GM10248 (cell line): Measurements from ENCODE around the gene CDK15.
A peak's percentile ranks its signal among the peaks of the same experiment; 100 is the strongest.

Experiments used
- CTCF ChIA-PET: fragments of 300-600 bp; sonication (Branson Sonifier 250); formaldehyde crosslinking; extraction: SDS; loops from one replicate; lab custom pipeline; 2021; ENCODE audit warnings: antibody characterized with exemption; lab: Yijun Ruan, JAX
- POLR2A ChIA-PET: fragments of 350-650 bp; sonication (Branson Sonifier 250); formaldehyde crosslinking; extraction: SDS; loops from one replicate; lab custom pipeline; 2020; ENCODE audit warnings: antibody characterized with exemption; lab: Yijun Ruan, JAX
- DNase-seq: peaks from one replicate; pipeline ENCODE4 v3.0.0; 2012; ENCODE audit errors: extremely low spot score
- CTCF ChIP-seq: IDR thresholded peaks from 2 replicates; pipeline ENCODE4 v1.5.1; 2012; ENCODE audit warnings: mild to moderate bottlenecking, low read depth; ENCODE audit errors: extremely low read depth, missing control alignments, control extremely low read depth

The CDK15 gene

GRCh38 chr2:201860636-201861066 is 54.3 kb downstream of the CDK15 start:
- POLR2A ChIA-PET, result no interaction called here
- CTCF ChIA-PET, result interaction anchor here (0.7 to 5.2 kb wide), 37 partner anchors 9 to 334 kb away, joined by 3 to 75 read pairs (median 4); no protein-coding TSS in a partner anchor
- peak; percentile 74 for TF ChIP-seq CTCF
- DNase-seq, result peak; percentile 68

GRCh38 chr2:201862843-201863242 is 56.5 kb downstream of the CDK15 start:
- ChIA-PET CTCF (interaction anchor here (1.4 to 5.2 kb wide), 2 partner anchors 12 to 317 kb away, joined by 3 to 75 read pairs; no protein-coding TSS in a partner anchor), POLR2A (no interaction called here)
- TF ChIP-seq CTCF, result no peak
- DNase-seq, result no peak

- DNase-seq, result no peak
- CTCF ChIA-PET, result interaction anchor here (1.0 to 2.0 kb wide), 4 partner anchors 26 to 312 kb away, joined by 3 to 4 read pairs (median 3); no protein-coding TSS in a partner anchor
- no peak for TF ChIP-seq CTCF
- POLR2A ChIA-PET, result no interaction called here
Measured at GRCh38 chr2:201866643-201867473, 60.5 kb downstream of the CDK15 start.

- no peak for TF ChIP-seq CTCF
- DNase-seq, result no peak
- ChIA-PET CTCF (interaction anchor here (4.0 kb wide), 1 partner anchor 11 kb away, joined by 15 read pairs; no protein-coding TSS in a partner anchor), POLR2A (no interaction called here)
Measured at GRCh38 chr2:201871471-201871870, 65.1 kb downstream of the CDK15 start.

- CTCF ChIA-PET, result interaction anchor here (4.0 kb wide), 1 partner anchor 12 kb away, joined by 15 read pairs; no protein-coding TSS in a partner anchor
- DNase-seq, result no peak
- TF ChIP-seq CTCF, result no peak
- POLR2A ChIA-PET, result no interaction called here
Measured at GRCh38 chr2:201872591-201872990, 66.3 kb downstream of the CDK15 start.

- CTCF ChIA-PET, result interaction anchor here (1.1 to 2.9 kb wide), 2 partner anchors 19 to 26 kb away, joined by 3 to 8 read pairs; no protein-coding TSS in a partner anchor
- TF ChIP-seq CTCF, result no peak
- no peak for DNase-seq
- POLR2A ChIA-PET, result no interaction called here
Measured at GRCh38 chr2:201879996-201880395, 73.7 kb downstream of the CDK15 start.
